Left hindlimb (tissue), 1 donor: ENCODE data around the gene PDXP.

Experiments used
- DNase-seq: peaks from one replicate; pipeline ENCODE4 v3.0.0-alpha.2; 2018

PDXP gene

GRCh38 chr22:37629928-37630327, 28.6 kb upstream of the PDXP start:
- no peak for DNase-seq

DNA sequence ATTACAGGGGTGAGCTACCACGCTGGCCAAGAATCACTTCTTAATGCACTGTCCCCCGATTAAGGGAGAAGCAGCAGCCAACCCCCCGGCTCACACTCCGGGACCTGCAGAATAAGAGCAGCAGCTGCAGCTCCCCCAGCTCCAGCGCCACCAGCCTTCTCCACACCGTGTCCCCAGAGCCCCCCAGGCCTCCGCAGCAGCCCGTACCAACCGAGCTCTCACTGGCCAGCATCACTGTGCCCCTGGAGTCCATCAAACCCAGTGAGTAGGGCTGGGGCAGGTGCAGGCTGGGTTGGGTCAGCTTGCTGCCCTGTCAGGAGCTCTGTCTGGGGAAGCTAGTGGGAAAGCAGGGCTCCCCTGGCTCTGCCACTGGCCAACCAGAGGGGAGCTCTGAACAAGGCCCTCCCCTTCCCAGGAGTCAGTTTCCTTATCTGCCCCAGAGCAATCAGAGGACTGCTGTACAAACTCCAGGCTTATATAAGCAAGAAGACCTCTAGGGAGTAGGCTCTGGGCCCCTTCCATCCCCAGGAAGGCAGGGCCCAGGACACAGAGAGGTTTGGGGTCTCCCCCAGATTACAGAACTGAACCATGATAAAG, 27.6 kb upstream of the PDXP start:
- DNase-seq, result no peak

- DNase-seq, result peak; percentile 48
Measured at GRCh38 chr22:37631448-37632173, 26.9 kb upstream of the PDXP start.

DNA sequence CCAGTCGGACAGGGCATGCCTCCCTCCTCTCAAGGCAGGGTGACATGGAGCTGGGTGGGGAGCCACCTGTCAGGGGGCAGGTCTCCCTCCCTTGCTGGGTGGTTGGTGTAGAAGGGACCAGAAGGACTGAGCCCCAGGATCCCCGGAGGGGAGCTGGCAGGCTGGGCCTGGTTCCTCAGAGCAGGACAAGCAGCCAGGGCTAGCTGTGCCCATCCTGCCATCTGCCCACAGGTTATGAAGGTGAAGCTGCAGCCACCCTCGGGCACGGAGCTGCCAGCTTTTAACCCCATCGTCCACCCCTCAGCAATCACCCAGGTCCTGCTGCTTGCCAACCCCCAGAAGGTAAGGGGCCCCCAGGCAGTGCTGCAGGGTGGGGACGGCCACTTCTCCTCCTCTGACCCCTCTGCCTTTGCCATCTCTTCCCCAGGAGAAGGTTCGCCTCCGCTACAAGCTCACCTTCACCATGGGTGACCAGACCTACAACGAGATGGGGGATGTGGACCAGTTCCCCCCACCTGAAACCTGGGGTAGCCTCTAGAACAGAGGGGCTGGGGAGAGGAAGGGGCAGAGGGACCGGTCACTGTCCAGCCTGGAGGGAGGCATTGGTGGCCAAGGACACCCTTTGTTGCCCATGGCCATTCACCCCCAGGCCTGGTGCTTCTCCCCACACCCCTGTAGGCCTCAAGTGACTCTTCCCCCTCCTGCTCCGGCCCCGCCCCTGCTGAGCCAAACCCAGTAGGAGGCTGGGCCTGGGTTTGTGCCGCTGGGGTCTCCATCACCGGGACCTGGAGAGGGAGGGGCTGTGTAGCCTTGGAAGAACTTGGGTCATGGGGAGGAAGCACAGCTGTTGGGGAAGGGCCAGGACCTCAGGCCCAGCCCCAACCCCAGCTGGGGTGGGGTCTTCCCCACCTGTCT, 26.1 kb upstream of the PDXP start:
- DNase-seq, result peak; percentile 42

DNA sequence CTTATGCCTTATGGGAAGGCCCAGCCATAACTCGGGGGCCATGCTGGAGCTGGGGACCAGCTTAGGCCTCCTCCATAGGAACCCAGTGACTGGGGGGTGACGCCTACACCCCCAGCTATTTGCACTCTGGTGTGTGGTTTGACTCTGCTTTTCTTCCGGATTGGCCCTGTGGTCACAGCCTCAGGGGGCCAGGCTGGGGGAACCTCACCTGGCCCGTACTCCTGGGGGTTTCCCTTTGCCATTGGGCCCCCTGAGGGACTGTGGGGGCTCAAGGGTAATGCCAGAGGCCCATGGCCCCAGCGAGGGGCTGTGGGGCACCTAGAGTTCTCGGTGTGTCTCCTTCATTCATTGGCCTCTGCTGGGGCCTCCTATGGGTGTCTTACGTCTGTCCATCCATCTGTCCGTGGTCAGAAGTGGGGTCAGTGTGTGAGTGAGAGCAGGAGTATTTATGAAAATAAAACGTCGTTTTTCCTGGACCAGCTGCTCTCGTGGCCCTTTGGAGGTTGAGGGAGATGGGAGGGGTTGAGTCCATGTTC, 25.4 kb upstream of the PDXP start:
- DNase-seq, result no peak

GRCh38 chr22:37633625-37634416, 24.7 kb upstream of the PDXP start:
- peak; percentile 96 for DNase-seq

DNA sequence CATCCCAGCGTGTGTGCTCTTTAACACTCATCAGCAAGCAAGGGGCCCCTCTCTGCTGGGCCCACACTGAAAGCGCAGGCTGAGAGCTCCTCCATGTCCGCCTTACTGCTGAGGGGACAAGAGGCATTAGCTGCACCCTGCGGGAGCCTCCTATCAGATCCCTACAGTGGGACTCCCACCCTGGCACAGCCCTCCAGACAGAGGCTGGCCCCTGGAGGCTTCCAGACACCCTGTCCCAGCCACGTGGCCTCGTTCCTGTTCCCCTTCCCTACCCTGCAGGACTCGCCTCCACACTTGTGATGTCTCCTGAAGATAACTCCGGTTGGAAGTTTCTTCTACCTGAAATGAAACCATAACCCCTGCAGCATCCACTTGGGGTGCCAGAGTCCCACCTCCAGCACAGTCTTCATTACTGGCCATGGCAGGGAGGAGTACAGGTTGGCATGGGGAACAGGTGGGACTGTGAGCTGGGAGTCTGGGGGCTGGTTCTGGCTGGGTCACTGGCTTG, 24.1 kb upstream of the PDXP start:
- DNase-seq, result no peak

DNA sequence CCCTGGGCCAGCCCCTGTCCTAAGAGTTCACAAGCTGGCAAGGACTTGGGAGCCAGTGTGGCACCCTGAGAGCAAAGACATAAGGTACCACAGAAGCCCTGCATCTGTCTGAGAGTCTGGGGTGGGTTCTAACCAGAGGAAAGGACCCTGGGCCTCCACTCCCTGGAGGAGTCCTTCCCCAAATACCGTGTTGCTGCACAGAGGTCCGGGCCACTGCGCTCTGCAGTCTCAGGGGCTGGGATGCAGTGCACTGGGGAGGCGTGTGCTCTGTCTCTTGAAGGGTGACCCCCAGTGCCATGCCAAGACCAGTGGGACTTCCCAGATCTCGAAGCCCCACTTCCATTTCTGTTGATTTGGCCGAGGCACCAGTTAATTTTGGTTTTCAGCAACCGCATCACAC, 23.4 kb upstream of the PDXP start:
- DNase-seq, result no peak

DNA sequence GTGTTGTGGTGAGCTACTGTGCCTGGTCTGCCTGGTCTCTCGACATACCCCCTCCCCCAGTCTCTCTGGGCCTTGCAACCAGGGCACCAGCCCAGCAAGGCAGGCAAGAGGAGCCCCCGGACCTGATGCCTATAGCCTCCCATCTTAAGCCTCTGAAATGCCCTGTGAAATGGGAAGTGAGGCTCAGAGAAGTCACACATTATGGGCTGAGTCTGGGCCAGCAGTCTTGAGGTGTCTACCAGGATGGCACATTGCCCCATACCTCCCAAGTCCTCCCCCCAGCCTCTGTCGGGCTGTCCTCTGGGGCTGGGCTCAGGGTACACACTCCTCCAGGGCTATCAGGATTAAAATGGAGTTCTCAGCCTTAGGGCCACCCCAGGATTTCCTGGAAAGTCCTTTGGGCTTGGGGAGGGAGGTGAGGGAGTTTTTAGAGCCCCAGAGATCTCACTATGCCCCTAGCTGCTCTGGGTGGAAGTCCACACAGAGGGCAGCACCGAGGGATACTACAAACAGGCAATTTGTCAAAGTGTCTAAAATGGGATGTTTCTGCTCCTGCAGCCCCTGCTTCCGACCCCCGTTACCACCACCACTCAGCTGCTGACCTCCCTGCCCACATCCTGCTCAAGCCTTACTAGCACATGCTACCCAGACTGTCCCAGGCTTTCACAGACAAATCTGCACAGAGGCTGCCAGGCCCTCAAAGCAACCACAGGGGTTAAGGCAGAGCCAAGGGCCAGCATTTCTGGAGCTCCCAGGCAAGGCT, 22.2 kb upstream of the PDXP start:
- DNase-seq, result peak; percentile 69

DNA sequence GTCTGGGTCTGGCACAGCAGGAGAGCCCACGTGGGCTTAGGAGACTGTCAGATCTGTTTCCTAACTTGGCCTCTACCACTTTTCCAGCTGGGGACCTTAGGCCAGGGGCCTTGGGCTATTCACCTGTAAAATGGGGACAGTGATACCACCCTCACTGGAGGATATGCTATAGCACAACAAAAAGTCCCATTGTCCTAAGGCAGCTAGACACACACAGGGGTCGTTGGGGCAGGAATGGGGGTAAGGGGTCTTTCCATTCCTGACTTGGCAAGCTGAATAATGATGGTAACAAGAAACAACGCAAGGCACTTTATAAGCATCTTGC, 21.6 kb upstream of the PDXP start:
- no peak for DNase-seq

DNA sequence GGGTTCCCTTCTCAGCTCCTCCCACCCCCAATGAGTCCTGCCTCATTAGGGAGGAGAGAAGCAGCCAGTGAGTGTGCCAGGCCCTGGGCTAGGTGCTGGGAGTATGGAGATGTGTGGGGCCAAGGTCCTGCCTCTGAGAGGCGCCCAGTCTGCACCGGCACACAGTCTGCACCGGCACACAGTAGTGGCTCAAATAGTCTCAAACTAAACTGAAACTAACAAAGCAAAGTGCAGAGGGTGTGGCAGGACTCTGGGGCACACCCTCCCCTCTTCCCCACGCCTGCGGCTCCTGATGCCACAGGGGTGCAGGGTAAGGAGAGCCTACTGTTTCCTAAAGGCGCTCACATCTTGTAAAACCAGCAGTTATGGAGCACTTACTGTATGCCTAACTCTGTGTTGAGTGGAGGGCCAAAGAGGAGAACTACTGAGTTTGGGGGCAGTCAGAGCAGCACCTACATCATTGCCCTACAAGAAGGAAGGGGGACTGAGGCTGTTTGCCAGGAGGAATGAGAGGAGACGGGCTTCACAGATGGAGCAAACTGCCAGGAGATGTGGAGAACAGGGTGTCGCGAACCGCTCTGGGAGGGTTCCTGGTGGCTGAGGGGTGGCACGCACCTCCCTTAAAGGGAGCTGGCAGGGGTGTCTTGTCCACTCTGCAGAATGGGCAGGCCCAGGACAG, 20.0 kb upstream of the PDXP start:
- DNase-seq, result no peak

GRCh38 chr22:37639070-37639760, 19.3 kb upstream of the PDXP start, which contains the start of gene SH3BP1:
TSS of gene SH3BP1 (plus strand) at chr22:37639669. CDS start at chr22:37639788, 119 bp downstream.
- DNase-seq, result peak; percentile 77

DNA sequence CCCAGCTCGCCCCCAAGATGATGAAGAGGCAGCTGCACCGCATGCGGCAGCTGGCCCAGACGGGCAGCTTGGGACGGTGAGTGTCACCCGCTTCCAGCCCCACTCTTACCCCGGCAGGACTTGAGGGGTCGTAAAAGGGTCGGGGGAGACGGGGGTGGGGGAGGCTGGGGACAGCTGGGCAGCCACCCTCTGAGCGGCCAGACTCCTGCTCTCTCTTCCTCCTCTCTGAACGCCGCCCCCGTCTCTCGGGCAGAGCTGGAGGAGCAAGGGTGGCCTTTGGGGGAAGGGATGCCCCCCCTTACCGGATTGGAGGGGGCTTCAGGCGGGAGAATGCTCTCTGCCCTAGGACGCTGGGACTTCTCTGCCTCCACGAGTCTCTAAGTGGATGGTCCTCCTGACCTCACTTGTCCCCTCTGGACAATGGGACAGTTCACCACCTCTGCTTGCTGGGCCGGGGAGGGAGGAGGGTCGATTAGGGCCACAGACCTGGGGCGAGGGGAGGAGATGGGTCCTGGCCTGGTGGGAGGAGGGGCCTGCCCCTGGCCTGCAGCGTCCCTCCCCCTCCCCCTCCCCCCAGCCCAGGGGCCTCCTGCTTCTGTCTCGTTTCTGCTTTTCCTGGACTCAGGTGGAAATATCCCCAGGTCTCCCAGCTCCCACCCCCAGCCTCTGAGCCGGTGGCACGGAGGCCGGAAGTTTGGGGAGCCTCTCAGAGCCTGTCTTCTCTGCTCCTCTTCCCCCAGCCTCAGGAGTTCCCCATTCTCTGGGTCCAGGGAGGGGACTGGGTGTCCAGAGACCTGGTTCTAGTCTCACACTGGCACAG, 18.5 kb upstream of the PDXP start:
- DNase-seq, result no peak

- DNase-seq, result no peak
Measured at GRCh38 chr22:37640591-37641560, 17.6 kb upstream of the PDXP start.

GRCh38 chr22:37641561-37641949, 17.0 kb upstream of the PDXP start:
- DNase-seq, result no peak

DNA sequence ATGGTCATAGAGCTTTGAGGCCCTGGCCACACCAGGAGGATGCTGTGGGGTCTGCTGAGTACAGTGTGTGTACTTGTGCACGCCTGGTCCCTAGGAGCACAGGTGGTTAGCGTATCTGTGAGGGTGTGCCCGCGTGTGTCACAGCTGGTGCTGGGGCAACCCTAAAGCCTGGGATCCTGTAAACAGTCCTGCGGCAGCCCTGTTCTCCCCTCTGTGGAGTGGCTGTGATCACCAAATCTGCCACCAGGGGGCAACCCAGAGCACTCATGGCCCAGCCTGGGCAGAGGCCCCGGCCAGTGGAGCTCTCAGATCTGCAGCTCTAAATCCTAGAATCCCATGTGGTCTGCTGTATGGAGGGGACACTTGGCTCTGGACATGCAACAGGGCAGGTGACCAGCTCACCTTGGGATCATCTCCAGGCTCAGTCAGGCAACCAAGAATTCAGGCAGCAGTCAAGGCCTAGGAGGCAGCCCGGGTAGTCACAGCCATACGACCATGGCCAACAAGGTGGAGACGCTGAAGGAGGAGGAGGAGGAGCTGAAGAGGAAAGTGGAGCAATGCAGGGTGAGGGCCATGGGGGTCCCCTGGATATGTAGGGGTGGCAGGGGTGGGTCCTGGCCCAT, 15.2 kb upstream of the PDXP start:
- DNase-seq, result peak; percentile 86

DNA sequence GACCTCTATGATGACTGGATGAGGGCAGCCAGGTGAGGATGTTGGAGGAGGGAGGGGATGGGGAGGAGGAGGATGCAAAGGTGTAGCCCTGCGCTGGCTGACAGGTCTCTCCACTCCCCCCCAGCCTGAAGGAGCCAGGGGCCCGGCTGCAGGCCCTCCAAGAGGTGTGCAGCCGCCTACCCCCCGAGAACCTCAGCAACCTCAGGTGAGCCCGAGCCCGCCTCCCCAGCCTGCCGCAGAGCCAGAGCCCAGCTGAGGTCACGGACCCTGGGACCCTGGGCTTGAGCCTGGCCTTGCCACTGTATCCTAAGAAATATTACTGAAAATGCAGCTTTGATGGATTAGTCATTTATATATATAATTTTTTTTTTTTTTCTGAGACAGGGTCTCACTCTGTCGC, 11.2 kb upstream of the PDXP start:
- DNase-seq, result no peak

DNA sequence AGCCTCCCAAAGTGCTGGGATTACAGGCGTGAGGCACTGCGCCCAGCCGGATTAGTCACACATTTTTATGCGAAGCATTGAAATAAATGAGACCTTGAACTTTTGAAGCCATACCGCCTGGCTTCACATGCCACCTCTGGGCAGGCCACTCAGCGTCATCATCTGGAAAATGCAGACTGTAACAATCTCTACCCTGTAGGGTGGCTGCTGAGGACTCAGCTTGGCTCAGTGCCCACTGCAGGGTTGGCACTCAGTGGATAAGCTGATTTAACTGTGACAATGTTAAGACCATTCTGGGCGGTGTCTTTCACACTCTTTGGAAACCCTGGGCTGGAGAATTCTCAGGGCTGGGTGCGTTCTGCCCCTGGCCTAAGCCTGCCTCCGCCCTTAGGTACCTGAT, 10.6 kb upstream of the PDXP start:
- DNase-seq, result no peak
